Measurements from ENCODE around the gene ACSF3. TPM values are rescaled to one million over a fixed set of nuclear protein-coding genes. Genes with fewer than 3 reads are reported as not detected.
"Not testable (repeated sequence)": the region's sequence is repeated elsewhere in the genome, so short reads cannot be mapped to it uniquely, and the experiment has no call there.

ACSF3 gene
- total and polyA plus RNA-seq, 4 donors: 15.3 to 27.3 (median 18.8) TPM

- no peak for TF ChIP-seq EGR1 (IDR thresholded peaks at IDR 0.05; ENCODE audit: low read depth in 2 of 2)
- TF ChIP-seq MAX (IDR thresholded peaks at IDR 0.05): no peak
- no peak for TF ChIP-seq NR2F2 (IDR thresholded peaks at IDR 0.05)
- no peak for TF ChIP-seq RAD21 (IDR thresholded peaks at IDR 0.05)
- no peak for TF ChIP-seq TAF1 (conservative IDR thresholded peaks at IDR 0.05)
- no peak for TF ChIP-seq SP1 (IDR thresholded peaks at IDR 0.05)
These were observed 97.6 kb downstream of the ACSF3 start (continued) for GRCh38 chr16:89191033-89191900.

- Histone ChIP-seq H3K4me1 (ENCODE audit: control insufficient read depth in 4 of 4, insufficient read depth in 4 of 4, low read length in 3 of 4) (peaks cover 0 to 5% (median 4%) of the 10 kb centered on the region in 4 donors), H3K9me3 (ENCODE audit: control insufficient read depth in 4 of 4, low read length in 3 of 4) (no peaks in the 10 kb centered on the region), H3K4me3 (ENCODE audit: low read depth in 1 of 3, low read length in 3 of 3) (peak overlapping the region in 1 of 3 donors; percentile 39), H3K27me3 (ENCODE audit: control insufficient read depth in 4 of 4, insufficient read depth in 4 of 4, low read length in 3 of 4) (no peaks in the 10 kb centered on the region), H3K27ac (ENCODE audit: low read depth in 1 of 2, low read length in 2 of 2) (no peak overlapping the region), H3K36me3 (ENCODE audit: control insufficient read depth in 4 of 4, insufficient read depth in 3 of 4, low read depth in 1 of 4, low read length in 3 of 4) (no peaks in the 10 kb centered on the region), H3K9ac (ENCODE audit: low read depth in 1 of 2, low read length in 2 of 2) (no peak overlapping the region)
- TF ChIP-seq JUND (IDR thresholded peaks at IDR 0.05): no peak
- TF ChIP-seq HNF4G (IDR thresholded peaks at IDR 0.05): no peak
- no peak for TF ChIP-seq FOXA2 (IDR thresholded peaks at IDR 0.05)
- WGBS: 6% methylated on average over 19 of the region's 19 CpGs
- no peak for DNase-seq (ENCODE audit: low spot score)
These were observed 98.2 kb downstream of the ACSF3 start for GRCh38 chr16:89191901-89192185.

- H3K9me3 ChIP-seq (ENCODE audit: control insufficient read depth in 4 of 4, low read length in 3 of 4); H3K27me3 ChIP-seq (ENCODE audit: control insufficient read depth in 4 of 4, insufficient read depth in 4 of 4, low read length in 3 of 4); H3K36me3 ChIP-seq (ENCODE audit: control insufficient read depth in 4 of 4, insufficient read depth in 3 of 4, low read depth in 1 of 4, low read length in 3 of 4); H3K27ac ChIP-seq (ENCODE audit: low read depth in 1 of 2, low read length in 2 of 2); H3K9ac ChIP-seq (ENCODE audit: low read depth in 1 of 2, low read length in 2 of 2); H3K4me1 ChIP-seq (ENCODE audit: control insufficient read depth in 4 of 4, insufficient read depth in 4 of 4, low read length in 3 of 4): not testable (repeated sequence)
- peak; percentile 68 for DNase-seq (ENCODE audit: low spot score)
- WGBS: 5% methylated on average over 63 of the region's 63 CpGs
- H3K4me3 ChIP-seq (ENCODE audit: low read depth in 1 of 3, low read length in 3 of 3): peak overlapping the region in 1 of 3 donors; percentile 39
These were observed 98.7 kb downstream of the ACSF3 start for GRCh38 chr16:89192186-89192955.

GRCh38 chr16:89192956-89193575 lies 99.4 kb downstream of the ACSF3 start:
- Histone ChIP-seq H3K27me3 (ENCODE audit: control insufficient read depth in 4 of 4, insufficient read depth in 4 of 4, low read length in 3 of 4) (no peaks in the 10 kb centered on the region), H3K27ac (ENCODE audit: low read depth in 1 of 2, low read length in 2 of 2) (no peak overlapping the region), H3K36me3 (ENCODE audit: control insufficient read depth in 4 of 4, insufficient read depth in 3 of 4, low read depth in 1 of 4, low read length in 3 of 4) (no peaks in the 10 kb centered on the region), H3K9ac (ENCODE audit: low read depth in 1 of 2, low read length in 2 of 2) (no peak overlapping the region), H3K4me1 (ENCODE audit: control insufficient read depth in 4 of 4, insufficient read depth in 4 of 4, low read length in 3 of 4) (peaks cover 0 to 5% (median 4%) of the 10 kb centered on the region in 4 donors), H3K4me3 (ENCODE audit: low read depth in 1 of 3, low read length in 3 of 3) (no peak overlapping the region), H3K9me3 (ENCODE audit: control insufficient read depth in 4 of 4, low read length in 3 of 4) (no peaks in the 10 kb centered on the region)
- TF ChIP-seq FOXA2 (IDR thresholded peaks at IDR 0.05) (no peak), JUND (IDR thresholded peaks at IDR 0.05) (no peak), HNF4A (conservative IDR thresholded peaks at IDR 0.05) (no peak), TAF1 (conservative IDR thresholded peaks at IDR 0.05) (no peak), YY1 (IDR thresholded peaks at IDR 0.05) (no peak), CTCF (IDR thresholded peaks at IDR 0.05; ENCODE audit: low read depth, low read length, missing input control) (no peak), EGR1 (IDR thresholded peaks at IDR 0.05; ENCODE audit: low read depth in 2 of 2) (no peak), SP1 (IDR thresholded peaks at IDR 0.05) (no peak), FOXA1 (IDR thresholded peaks at IDR 0.05) (no peak), ZBTB33 (IDR thresholded peaks at IDR 0.05) (no peak), MAX (IDR thresholded peaks at IDR 0.05) (no peak), ATF3 (IDR thresholded peaks at IDR 0.05) (no peak), HNF4G (IDR thresholded peaks at IDR 0.05) (no peak), GABPA (IDR thresholded peaks at IDR 0.05 in 1 of 2, conservative IDR thresholded peaks at IDR 0.05 in 1 of 2) (no peak), RXRA (IDR thresholded peaks at IDR 0.05) (no peak)
- no peak for DNase-seq (ENCODE audit: low spot score)
- 14% methylated on average over 39 of the region's 39 CpGs for WGBS
